Measurements from ENCODE around the gene FHAD1.
A peak's percentile ranks its signal among the peaks of the same experiment; 100 is the strongest.

FHAD1 gene

GRCh38 chr1:15316510-15316909 lies 69.5 kb downstream of the FHAD1 start:
- DNase-seq (ENCODE audit: low spot score): no peak
- no peak for TF ChIP-seq CTCF (conservative IDR thresholded peaks at IDR 0.05; ENCODE audit: low read depth)
- ChIA-PET POLR2A (ENCODE audit: low non-redundant PET) (no interaction called here), CTCF (interaction anchor here (0.7 to 0.8 kb wide), 2 partner anchors 14 to 47 kb away, joined by 4 read pairs; no protein-coding TSS in a partner anchor)
- no peak overlapping the region for H3K27ac ChIP-seq

DNA sequence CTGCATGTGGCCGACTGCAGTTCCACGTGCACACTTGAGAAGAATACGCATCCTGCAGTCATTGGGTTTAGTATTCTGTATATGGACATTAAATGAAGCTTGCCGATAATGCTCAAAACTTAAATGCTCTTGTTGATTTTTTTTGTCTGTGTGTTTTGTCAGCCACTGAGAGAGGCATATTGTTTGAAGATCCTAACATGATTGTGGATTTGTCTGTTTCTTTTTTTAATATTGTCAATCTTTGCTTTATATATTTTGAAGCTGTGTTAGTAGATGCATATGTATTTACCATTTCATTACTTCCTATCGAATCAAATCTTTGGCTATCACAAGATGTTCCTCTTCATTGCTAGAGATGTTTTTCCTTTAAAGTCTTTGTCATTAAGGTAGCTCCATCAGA lies 73.2 kb downstream of the FHAD1 start:
- ChIA-PET POLR2A (ENCODE audit: low non-redundant PET) (no interaction called here), CTCF (interaction anchor here (0.7 to 1.2 kb wide), 3 partner anchors 22 to 111 kb away, joined by 4 to 5 read pairs (median 4); no protein-coding TSS in a partner anchor)
- no peak overlapping the region for H3K27ac ChIP-seq
- no peak for DNase-seq (ENCODE audit: low spot score)
- no peak for TF ChIP-seq CTCF (conservative IDR thresholded peaks at IDR 0.05; ENCODE audit: low read depth)

DNA sequence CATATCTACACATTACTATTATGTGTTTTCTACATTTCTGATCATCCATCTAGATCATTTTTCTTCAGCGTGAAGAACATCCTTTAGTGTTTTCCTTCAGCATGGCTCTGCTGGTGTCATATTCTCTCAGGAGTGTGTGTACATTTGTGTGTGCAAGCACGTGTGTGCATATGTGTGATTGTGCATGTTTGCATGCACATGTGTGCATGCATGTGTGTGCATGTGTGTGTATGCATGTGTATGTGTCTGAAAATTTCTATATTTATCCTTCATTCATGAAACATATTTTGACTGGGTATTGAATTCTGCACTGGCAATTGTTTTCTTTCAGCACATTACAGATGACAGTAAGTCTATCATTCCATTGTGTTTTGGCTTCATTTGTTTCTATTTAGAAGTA lies 74.6 kb downstream of the FHAD1 start:
- CTCF ChIA-PET: interaction anchor here (1.0 kb wide), 1 partner anchor 109 kb away, joined by 4 read pairs; no protein-coding TSS in a partner anchor
- POLR2A ChIA-PET (ENCODE audit: low non-redundant PET): no interaction called here
- DNase-seq (ENCODE audit: low spot score): no peak
- TF ChIP-seq CTCF (conservative IDR thresholded peaks at IDR 0.05; ENCODE audit: low read depth): no peak
- no peak overlapping the region for H3K27ac ChIP-seq

DNA sequence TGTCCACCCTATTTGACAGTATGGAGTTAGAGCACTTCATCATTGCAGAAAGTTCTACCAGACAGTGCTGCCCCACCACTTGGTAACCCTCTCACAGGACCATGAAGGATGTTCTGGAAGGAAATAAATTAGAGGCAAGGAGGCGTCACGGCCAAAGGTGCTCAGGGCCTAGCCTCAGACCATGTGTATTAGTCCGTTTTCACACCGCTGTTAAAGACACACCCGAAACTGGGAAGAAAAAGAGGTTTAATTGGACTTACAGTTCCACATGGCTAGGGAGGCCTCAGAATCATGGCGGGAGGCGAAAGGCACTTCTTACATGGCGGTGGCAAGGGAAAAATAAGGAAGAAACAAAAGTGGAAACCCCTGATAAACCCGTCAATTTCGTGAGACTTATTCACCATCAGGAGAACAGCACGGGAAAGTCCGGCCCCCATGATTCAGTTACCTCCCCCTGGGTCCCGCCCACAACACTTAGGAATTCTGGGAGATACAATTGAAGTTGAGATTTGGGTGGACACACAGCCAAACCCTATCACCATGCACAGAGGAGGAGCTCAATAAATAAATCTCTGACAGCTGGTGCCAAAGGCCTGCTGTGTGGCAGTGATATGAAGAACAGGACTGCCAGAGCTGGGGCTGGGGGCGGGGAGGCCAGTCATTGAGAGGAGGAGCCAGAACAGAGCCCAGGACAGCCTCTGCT lies 75.8 kb downstream of the FHAD1 start:
- POLR2A ChIA-PET (ENCODE audit: low non-redundant PET): no interaction called here
- CTCF ChIA-PET: interaction anchor here (0.6 to 3.3 kb wide), 18 partner anchors 10 to 371 kb away, joined by 3 to 57 read pairs (median 4); no protein-coding TSS in a partner anchor
- no peak for DNase-seq (ENCODE audit: low spot score)
- no peak overlapping the region for H3K27ac ChIP-seq
- no peak for TF ChIP-seq CTCF (conservative IDR thresholded peaks at IDR 0.05; ENCODE audit: low read depth)

DNA sequence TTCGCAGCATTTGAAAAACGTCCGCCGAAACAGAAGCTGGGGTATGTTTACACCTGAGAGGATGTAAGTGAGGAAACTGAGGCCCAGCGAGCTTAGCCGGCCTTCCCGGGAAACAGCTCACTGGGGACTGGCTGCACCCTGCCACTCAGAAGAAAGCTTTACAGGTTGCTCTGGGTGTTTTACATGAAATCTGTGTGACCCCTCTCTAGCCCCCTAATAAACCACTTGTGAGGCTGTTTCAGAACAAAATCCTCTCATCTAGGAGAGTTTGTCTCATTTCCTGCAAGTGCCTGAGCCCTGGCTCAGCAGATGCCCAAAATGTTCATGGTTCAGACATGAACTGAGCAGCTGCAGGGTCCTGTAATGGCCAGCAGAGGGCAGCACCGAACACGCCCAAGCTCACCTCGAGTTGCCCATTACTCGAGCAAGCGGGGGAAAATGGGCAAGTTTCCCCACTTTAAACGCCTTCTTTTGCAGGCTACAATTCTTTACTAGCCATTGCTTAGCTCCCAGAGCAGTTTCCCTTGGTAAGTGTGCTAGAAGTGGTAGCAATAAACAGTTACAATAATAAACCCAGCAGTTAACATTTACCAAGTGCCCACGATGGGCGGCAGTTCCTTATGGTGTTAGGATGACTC lies 76.4 kb downstream of the FHAD1 start:
- peak; percentile 94 for TF ChIP-seq CTCF (conservative IDR thresholded peaks at IDR 0.05; ENCODE audit: low read depth)
- DNase-seq (ENCODE audit: low spot score): peak; percentile 58
- POLR2A ChIA-PET (ENCODE audit: low non-redundant PET): no interaction called here
- no peak overlapping the region for H3K27ac ChIP-seq
- CTCF ChIA-PET: interaction anchor here (0.5 to 3.3 kb wide), 18 partner anchors 10 to 178 kb away, joined by 3 to 57 read pairs (median 4); no protein-coding TSS in a partner anchor

GRCh38 chr1:15323989-15324868 lies 77.2 kb downstream of the FHAD1 start:
- ChIA-PET CTCF (interaction anchor here (0.5 to 3.3 kb wide), 14 partner anchors 9 to 417 kb away, joined by 3 to 57 read pairs (median 4); no protein-coding TSS in a partner anchor), POLR2A (ENCODE audit: low non-redundant PET) (no interaction called here)
- DNase-seq (ENCODE audit: low spot score): no peak
- H3K27ac ChIP-seq: no peak overlapping the region
- TF ChIP-seq CTCF (conservative IDR thresholded peaks at IDR 0.05; ENCODE audit: low read depth): no peak

Data from RWPE1 (cell line).